ENCODE results near the gene AUTS2.

The AUTS2 gene

GRCh38 chr7:70313687-70314086 is 715.4 kb downstream of the AUTS2 start:
- TF ChIP-seq CTCF (IDR thresholded peaks at IDR 0.05; ENCODE audit: low read depth, low read length, missing control alignments) = no peak

GRCh38 chr7:70314221-70314620 is 715.9 kb downstream of the AUTS2 start:
- no peak for TF ChIP-seq CTCF (IDR thresholded peaks at IDR 0.05; ENCODE audit: low read depth, low read length, missing control alignments)

More at GRCh38 chr7:70313687-70314086, 715.4 kb downstream of the AUTS2 start:
- no peak overlapping the region for H3K4me3 ChIP-seq (ENCODE audit: low read depth, low read length)
- no peak for DNase-seq (ENCODE audit: low read depth)

GRCh38 chr7:70316745-70317144 is 718.5 kb downstream of the AUTS2 start:
- no peak for TF ChIP-seq CTCF (IDR thresholded peaks at IDR 0.05; ENCODE audit: low read depth, low read length, missing control alignments)
- DNase-seq (ENCODE audit: low read depth) = no peak
- no peak overlapping the region for H3K4me3 ChIP-seq (ENCODE audit: low read depth, low read length)

More at GRCh38 chr7:70314221-70314620, 715.9 kb downstream of the AUTS2 start:
- no peak for DNase-seq (ENCODE audit: low read depth)
- H3K4me3 ChIP-seq (ENCODE audit: low read depth, low read length) = no peak overlapping the region

GRCh38 chr7:70317356-70317755 is 719.1 kb downstream of the AUTS2 start:
- H3K4me3 ChIP-seq (ENCODE audit: low read depth, low read length) = no peak overlapping the region
- no peak for DNase-seq (ENCODE audit: low read depth)
- TF ChIP-seq CTCF (IDR thresholded peaks at IDR 0.05; ENCODE audit: low read depth, low read length, missing control alignments) = no peak

- no peak for TF ChIP-seq CTCF (IDR thresholded peaks at IDR 0.05; ENCODE audit: low read depth, low read length, missing control alignments)
- no peak for DNase-seq (ENCODE audit: low read depth)
- H3K4me3 ChIP-seq (ENCODE audit: low read depth, low read length) = no peak overlapping the region
Measured at GRCh38 chr7:70318511-70318910, 720.2 kb downstream of the AUTS2 start.

- H3K4me3 ChIP-seq (ENCODE audit: low read depth, low read length) = no peak overlapping the region
- TF ChIP-seq CTCF (IDR thresholded peaks at IDR 0.05; ENCODE audit: low read depth, low read length, missing control alignments) = no peak
- no peak for DNase-seq (ENCODE audit: low read depth)
Measured at GRCh38 chr7:70319057-70319456, 720.8 kb downstream of the AUTS2 start.

GRCh38 chr7:70321016-70321590 is 722.8 kb downstream of the AUTS2 start:
- no peak for DNase-seq (ENCODE audit: low read depth)

More at GRCh38 chr7:70321016-70321590, 722.8 kb downstream of the AUTS2 start:
- TF ChIP-seq CTCF (IDR thresholded peaks at IDR 0.05; ENCODE audit: low read depth, low read length, missing control alignments) = no peak
- H3K4me3 ChIP-seq (ENCODE audit: low read depth, low read length) = no peak overlapping the region

Measured in GM12864 (cell line).